Omental fat pad (tissue), 4 donors: ENCODE data around the gene PRR4. TPM values are rescaled to one million over a fixed set of nuclear protein-coding genes. Genes with fewer than 3 reads are reported as not detected.

Experiments used
- ATAC-seq: fragments of 150-250 bp; one replicate; pipeline ENCODE4 v1.9.1; 2016; ENCODE audit warnings: mild to moderate bottlenecking, moderate library complexity; ENCODE audit not compliant: low FRiP score
- DNase-seq: peaks from one replicate; pipeline ENCODE4 v3.0.0-alpha.2; 2019; ENCODE audit warnings: low spot score
- total RNA-seq, 4 donors: library from RNA; depleted of rRNA; stranded (reverse); fragments of >200 nt; gene quantifications; one replicate each; pipeline ENCODE4 v1.1.0, GENCODE V29; 2016
- TF ChIP-seq, protein P1 (sequence below), 3 donors: fragments of 450-650 bp; IDR thresholded peaks; one replicate each; pipeline ENCODE4 v1.5.1; 2016 to 2017; ENCODE audit warnings: antibody characterized with exemption in 3 of 3, mild to moderate bottlenecking in 3 of 3, moderate library complexity in 2 of 3

The PRR4 gene
- total RNA-seq, 4 donors from 2014 or later: 1.5 to 2.5 (median 1.8) TPM

DNA sequence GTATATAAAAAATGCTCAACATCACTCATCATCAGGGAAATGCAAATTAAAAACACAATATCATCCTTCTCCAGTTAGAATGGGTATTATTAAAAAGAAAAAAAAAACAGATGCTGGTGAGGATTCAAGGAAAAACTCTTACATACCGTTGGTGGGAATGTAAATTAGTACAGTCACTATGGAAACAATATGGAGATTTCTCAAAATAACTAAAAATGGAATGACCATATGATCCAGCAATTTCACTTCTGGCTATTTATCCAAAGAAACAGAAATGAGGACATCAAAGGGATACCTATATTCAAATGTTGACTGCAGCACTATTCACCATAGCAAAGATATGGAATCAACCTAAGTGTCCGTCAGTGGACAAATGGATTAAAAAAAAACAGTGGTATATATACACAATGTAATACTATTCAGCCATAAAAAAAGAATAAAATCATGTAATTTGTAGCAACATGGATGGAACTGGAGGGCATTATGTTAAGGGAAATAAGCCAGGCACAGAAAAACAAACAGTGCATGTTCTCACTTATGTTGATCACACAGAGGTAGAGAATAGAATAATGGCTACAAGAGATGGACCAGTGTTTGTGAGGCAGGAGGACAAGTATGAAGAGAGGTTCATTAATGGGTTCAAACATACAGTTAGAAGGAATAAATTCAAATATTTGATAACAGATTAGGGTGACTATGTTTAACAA lies 14.4 kb upstream of the PRR4 start:
- DNase-seq: no peak
- TF ChIP-seq, protein P1, sequence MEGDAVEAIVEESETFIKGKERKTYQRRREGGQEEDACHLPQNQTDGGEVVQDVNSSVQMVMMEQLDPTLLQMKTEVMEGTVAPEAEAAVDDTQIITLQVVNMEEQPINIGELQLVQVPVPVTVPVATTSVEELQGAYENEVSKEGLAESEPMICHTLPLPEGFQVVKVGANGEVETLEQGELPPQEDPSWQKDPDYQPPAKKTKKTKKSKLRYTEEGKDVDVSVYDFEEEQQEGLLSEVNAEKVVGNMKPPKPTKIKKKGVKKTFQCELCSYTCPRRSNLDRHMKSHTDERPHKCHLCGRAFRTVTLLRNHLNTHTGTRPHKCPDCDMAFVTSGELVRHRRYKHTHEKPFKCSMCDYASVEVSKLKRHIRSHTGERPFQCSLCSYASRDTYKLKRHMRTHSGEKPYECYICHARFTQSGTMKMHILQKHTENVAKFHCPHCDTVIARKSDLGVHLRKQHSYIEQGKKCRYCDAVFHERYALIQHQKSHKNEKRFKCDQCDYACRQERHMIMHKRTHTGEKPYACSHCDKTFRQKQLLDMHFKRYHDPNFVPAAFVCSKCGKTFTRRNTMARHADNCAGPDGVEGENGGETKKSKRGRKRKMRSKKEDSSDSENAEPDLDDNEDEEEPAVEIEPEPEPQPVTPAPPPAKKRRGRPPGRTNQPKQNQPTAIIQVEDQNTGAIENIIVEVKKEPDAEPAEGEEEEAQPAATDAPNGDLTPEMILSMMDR (IDR thresholded peaks at IDR 0.05): no peak
- no peak for ATAC-seq

DNA sequence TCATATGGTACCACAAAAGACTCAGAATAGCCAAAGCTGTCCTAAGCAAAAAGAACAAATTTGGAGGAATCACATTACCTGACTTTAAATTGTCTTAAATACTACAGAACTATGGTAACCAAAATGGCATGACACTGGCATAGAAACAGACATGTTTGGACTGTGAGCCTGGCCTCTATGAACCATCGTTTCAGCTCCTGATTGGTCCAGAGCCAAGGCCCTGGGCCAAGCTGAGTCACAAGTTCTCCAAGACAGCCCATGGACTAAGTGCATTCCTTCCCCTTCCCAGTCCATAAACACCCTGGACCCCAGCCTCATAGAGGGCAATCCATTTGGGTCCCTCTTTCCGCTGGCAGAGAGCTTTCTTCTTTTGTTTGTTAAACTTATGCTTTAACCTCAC lies 12.1 kb upstream of the PRR4 start:
- DNase-seq (no peak), ATAC-seq (no peak)
- TF ChIP-seq, protein P1 (IDR thresholded peaks at IDR 0.05): no peak

DNA sequence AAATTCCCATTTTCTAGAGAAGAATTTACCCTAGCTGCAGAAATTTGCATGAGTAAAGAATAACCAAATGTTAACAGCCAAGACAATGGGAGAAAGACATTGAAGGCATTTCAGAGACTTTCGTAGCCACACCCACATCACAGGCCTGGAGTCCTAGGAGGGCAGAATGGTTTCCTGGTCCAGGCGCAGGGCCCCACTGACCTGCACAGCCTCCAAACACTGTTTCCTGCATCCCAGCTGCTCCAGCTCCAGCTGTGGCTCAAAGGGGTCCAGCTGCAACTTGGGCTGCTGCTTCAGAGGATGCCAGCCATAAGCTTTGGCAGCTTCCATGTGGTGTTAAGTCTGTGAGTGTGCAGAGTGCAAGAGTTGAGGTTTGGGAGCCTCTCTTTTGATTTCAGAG lies 6.5 kb upstream of the PRR4 start:
- TF ChIP-seq, protein P1 (IDR thresholded peaks at IDR 0.05): no peak
- no peak for ATAC-seq
- DNase-seq: no peak

DNA sequence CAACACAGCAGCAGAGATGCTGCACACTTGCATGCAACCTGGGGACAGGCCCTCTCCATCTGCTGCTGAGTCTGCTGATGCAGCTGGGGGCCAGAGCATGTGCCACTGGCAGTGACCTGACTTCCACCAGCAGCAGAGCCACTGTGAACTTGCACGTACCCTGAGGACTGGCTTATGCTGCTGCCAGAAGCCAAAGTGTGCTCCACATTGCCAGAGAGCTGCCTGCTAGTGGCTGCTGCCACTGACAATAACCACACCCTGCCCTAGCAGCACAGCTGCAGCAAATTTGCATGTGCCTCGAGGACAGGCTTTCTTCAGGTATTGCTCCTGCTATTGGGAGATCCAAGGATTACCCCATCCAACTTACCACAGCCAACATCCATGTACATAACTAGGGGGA lies 4.5 kb upstream of the PRR4 start:
- TF ChIP-seq, protein P1 (IDR thresholded peaks at IDR 0.05): no peak
- no peak for DNase-seq
- ATAC-seq: no peak

DNA sequence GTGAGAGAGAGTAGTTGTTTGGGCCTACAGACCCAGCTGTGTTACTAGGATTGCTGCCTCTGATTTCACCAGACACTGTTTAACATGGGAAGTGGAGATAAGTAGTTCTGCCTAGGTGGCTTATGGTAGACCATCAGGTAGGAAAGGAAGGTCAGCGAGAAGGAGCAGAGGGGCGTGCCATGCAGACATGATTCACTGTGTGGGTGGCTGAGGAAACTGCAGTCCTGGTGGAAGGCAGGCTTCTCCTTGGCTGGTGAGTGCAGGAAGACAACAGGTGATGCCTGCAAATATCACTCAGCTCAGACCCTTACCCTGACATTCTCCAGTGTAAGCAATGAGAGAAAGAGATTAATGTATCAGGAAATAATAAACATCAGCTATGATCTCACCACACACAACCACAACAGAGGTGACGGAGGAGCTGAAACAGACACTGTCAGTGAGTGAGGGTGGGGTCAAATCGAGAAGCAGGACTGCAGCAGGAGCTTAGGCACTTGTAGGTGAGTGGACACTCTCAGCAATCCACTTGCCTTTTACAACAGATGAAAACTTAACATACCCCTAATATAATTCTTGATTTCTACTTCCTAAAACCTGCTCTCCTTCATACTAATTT lies 2.1 kb upstream of the PRR4 start:
- ATAC-seq (no peak), DNase-seq (no peak)
- TF ChIP-seq, protein P1 (IDR thresholded peaks at IDR 0.05): no peak

DNA sequence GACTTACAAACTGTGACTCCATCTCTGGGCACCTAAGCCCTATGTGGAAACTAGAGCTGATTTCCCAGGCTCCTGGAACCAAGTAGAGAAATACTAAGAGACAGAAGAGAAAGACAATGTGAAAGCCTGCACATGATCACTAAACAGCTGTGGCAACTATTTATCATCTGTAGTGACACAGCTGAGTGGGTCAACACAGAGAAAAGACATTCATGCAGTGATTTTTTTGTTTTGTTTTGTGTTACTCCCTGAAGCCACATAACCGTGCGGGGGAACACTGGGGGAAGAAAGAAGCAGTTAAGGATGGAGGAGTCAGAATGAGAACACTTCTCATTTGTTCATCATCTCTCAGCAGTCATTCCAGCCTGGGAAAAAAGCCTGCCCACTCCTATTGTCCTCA lies 1.5 kb downstream of the PRR4 start:
- ATAC-seq (no peak), DNase-seq (no peak)
- TF ChIP-seq, protein P1 (IDR thresholded peaks at IDR 0.05): no peak

DNA sequence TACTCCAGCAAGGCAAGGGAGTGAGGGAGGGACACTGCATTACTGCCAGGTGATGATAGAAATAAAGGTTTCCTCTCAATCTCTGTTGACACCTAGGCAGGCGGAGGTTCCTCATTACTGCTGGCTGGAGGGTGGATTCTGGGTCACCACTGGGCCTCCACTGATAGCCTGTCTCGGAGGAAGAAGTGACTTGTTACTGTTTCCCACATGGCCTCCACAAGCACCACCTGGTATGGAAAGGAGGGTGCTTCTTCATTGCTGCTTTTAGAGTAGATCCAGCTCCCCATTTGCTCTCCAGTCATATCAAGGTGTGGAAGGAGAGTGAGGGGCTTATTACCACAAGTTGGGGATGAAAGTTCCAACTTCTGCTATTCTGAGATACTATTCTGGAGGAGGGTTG lies 6.4 kb downstream of the PRR4 start:
- ATAC-seq (no peak), DNase-seq (no peak)
- TF ChIP-seq, protein P1 (IDR thresholded peaks at IDR 0.05): no peak
